Measurements from ENCODE around the gene ADARB2.
"Not testable (repeated sequence)": the region's sequence is repeated elsewhere in the genome, so short reads cannot be mapped to it uniquely, and the experiment has no call there.

GRCh38 chr10:1773204-1773603 lies 35.9 kb upstream of the ADARB2 start:
- not testable (repeated sequence) for TF ChIP-seq POLR2A (IDR thresholded peaks at IDR 0.05; ENCODE audit: low read depth, low read length); POLR2AphosphoS5 (IDR thresholded peaks at IDR 0.05; ENCODE audit: low read depth, low read length); TAF1 (IDR thresholded peaks at IDR 0.05; ENCODE audit: low read depth, low read length); SPI1 (IDR thresholded peaks at IDR 0.05; ENCODE audit: low read depth, low read length); PAX5 (IDR thresholded peaks at IDR 0.05; ENCODE audit: insufficient read depth, low read length, severe bottlenecking)
